HG03103 (cell line): ENCODE measurements around the gene SP100.
"Not testable (repeated sequence)": the region's sequence is repeated elsewhere in the genome, so short reads cannot be mapped to it uniquely, and the experiment has no call there.

Experiments used
- ATAC-seq: cut with Tn5 transposase; IDR thresholded peaks from one replicate; pipeline ENCODE4 v1.9.1; 2021; ENCODE audit warnings: low read depth; ENCODE audit not compliant: unreplicated experiment

Gene SP100

GRCh38 chr2:230455005-230455684 lies 39.1 kb downstream of the SP100 start:
- ATAC-seq = no peak

DNA sequence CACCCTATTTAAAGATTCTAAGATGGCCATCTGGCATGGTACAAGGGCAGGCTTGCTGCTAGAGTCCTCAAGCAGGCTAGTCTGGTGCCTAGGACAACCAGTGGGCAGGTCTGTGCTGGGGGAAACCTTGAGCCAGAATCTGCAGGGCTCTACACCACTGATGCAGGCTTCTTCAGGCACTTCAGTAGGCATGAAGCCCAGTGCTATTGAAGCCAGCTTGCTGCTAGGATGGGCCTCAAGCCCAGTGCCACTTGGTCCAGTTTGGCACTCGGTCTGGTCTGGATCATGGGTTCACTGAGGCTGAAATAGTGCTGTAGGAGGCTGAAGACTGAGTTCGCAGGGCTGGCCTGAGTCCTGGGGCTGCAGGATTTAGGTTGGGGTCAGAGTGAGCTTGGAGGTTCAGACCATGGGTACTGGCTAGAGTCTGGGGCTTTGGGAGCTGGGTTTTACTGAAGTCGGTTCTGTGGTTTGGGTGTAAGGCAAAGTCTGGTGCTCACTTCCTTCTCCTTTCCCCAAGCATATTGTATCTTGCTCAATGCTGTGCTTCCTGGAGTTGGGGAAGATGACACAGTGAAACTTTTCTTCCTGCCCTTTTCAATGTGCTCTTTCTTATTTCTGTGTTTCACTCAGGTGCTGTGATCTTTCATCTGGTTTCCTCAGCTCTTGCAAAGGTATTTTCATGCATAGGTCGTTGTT lies 41.2 kb downstream of the SP100 start:
- no peak for ATAC-seq

GRCh38 chr2:230457793-230458192 lies 41.8 kb downstream of the SP100 start:
- ATAC-seq = no peak

DNA sequence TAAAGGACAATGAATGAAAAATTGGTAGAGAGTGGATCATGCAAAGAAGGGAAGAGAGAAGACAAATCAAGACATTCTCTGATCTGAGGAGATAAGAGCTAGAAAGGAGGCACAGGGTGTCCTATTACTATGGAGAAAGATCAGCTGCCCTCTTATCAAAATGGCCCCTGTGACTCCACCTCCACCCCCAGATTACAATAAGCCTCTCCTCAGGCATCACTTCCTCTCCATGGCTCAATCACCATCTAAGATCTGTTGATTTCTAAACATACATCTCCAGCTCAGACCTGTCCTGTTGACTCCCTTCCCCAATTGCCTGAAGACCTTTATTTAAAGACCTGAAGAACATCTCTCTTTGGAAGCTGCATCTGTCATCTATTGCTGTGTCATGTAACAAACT lies 43.2 kb downstream of the SP100 start:
- ATAC-seq = no peak

- peak; percentile 64 for ATAC-seq
Measured at GRCh38 chr2:230471074-230471473, 55.1 kb downstream of the SP100 start.

GRCh38 chr2:230472621-230473018 lies 56.6 kb downstream of the SP100 start:
- no peak for ATAC-seq

- ATAC-seq = no peak
Measured at GRCh38 chr2:230473378-230473777, 57.4 kb downstream of the SP100 start.

GRCh38 chr2:230475143-230475542 lies 59.1 kb downstream of the SP100 start:
- ATAC-seq = no peak

GRCh38 chr2:230485801-230486341 lies 69.9 kb downstream of the SP100 start:
- no peak for ATAC-seq

- not testable (repeated sequence) for ATAC-seq
Measured at GRCh38 chr2:230491219-230491618, 75.2 kb downstream of the SP100 start.

GRCh38 chr2:230492107-230492506 lies 76.1 kb downstream of the SP100 start:
- ATAC-seq = no peak

- ATAC-seq = no peak
Measured at GRCh38 chr2:230494980-230495379, 79.0 kb downstream of the SP100 start.

DNA sequence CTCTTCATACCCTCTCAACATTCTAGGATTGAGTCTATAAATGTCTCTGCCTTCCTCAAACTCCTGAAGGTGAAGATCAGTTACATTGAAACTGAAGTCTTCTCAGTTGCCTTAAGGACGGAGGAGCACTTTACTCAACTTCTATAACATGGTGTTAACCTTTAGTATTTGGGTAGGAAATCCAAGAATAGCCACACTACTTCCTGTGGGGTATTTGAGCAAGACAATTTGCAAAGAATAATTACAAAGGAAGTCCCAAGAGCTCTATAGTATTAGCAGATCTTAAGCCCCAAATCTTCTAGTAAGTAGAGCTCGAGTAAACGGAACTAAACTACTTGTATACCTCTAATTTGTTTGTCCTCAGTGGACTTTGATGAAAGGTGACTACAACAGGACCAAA lies 80.9 kb downstream of the SP100 start:
- peak; percentile 71 for ATAC-seq

GRCh38 chr2:230498506-230499107 lies 82.6 kb downstream of the SP100 start:
- no peak for ATAC-seq

- no peak for ATAC-seq
Measured at GRCh38 chr2:230502593-230502992, 86.6 kb downstream of the SP100 start.

- ATAC-seq = no peak
Measured at GRCh38 chr2:230503798-230504197, 87.8 kb downstream of the SP100 start.

- peak; percentile 80 for ATAC-seq
Measured at GRCh38 chr2:230505162-230505561, 89.2 kb downstream of the SP100 start.

DNA sequence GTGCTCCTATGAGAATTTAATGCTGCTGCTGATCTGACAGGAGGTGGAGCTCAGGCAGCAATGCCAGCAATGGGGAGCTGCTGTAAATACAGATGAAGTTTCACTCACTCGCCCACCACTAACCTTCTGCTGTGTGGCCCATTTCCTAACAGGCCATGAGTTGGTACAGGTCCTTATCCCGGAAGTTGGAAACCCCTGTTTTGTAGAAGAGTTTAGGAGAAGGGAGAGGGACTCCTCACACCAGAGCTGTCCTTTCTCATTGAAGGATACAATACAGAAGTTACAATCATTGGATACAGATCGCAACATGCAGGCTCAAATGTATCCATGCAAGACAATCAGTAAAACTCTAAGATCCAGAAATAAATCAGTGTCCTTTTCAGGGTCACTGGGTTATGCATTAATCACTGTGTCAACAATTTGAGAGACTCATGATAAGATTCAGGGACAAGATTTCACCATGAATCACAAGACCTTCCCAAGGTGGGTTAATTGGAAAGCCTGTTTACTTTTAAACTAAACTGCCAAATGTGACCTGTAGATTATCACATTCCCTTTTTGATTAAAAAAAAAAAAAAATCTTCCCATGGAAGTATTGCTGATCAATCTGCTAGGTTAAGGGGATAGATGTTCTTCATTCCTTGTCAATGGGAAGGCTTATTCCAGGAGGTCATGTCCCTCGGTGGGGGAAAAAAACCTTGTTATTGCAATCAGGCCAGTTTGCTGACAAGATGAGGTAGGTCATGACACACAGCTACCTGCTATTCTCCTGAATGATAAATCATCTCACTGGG lies 97.2 kb downstream of the SP100 start:
- no peak for ATAC-seq

GRCh38 chr2:230520061-230520874 lies 104.3 kb downstream of the SP100 start:
- no peak for ATAC-seq

DNA sequence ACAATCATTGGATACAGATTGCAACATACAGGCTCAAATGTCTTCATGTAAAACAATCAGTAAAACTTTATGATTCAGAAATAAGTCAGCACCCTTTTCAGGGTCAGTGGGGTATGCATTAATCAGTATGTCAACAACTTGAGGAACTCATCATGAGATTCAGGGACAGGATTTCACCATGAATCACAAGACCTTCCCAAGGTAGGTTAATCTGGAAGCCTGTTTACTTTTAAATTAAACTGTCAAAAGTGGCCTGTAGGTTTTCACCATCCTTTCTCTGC lies 104.8 kb downstream of the SP100 start:
- no peak for ATAC-seq
